HG03196 (cell line): Measurements from ENCODE around the gene ERN2.
A peak's percentile ranks its signal among the peaks of the same experiment; 100 is the strongest.

Source experiments
- ATAC-seq: cut with Tn5 transposase; IDR thresholded peaks from one replicate; pipeline ENCODE4 v1.9.1; 2021; ENCODE audit not compliant: unreplicated experiment

ERN2 gene

GRCh38 chr16:23640931-23641765 is 71.9 kb downstream of the ERN2 start, which contains the start of the genes DCTN5 and PALB2:
Gene DCTN5, plus strand, starts transcription at chr16:23641466. Its CDS starts 77 bp downstream, at chr16:23641543.
Gene PALB2, minus strand, starts transcription at chr16:23641310. Its CDS starts 153 bp downstream, at chr16:23641157.
- peak; percentile 89 for ATAC-seq

GRCh38 chr16:23640615-23640930 is 72.4 kb downstream of the ERN2 start:
- ATAC-seq, result no peak
